Gastrocnemius medialis (tissue), 4 donors: ENCODE results near the gene NEK8. TPM values are rescaled to one million over a fixed set of nuclear protein-coding genes. Genes with fewer than 3 reads are reported as not detected.

Experiments used
- ATAC-seq, 2 donors: fragments of 150-250 bp; one replicate each; pipeline ENCODE4 v1.9.1; 2016
- DNase-seq, 2 donors: peaks; one replicate each; pipeline ENCODE4 v3.0.0-alpha.2; 2019
- H3K27ac ChIP-seq, 4 donors: fragments of 200-600 bp; sonication (generic); 1 replicate in 1 of 4; 2 replicates in 3 of 4; pipeline ENCODE4 v1.5.1; 2016 to 2018; ENCODE audit warnings: mild to moderate bottlenecking in 2 of 4, moderate library complexity in 1 of 4
- H3K27me3 ChIP-seq, 3 donors: fragments of 200-600 bp; sonication (generic) in 2 of 3; 1 replicate in 1 of 3; 2 replicates in 2 of 3; pipeline versions ENCODE4 v1.5.1 to v1.6.0; 2016 to 2019; ENCODE audit warnings: mild to moderate bottlenecking in 1 of 3, moderate library complexity in 1 of 3
- H3K36me3 ChIP-seq, 2 donors: fragments of 200-600 bp; sonication (generic) in 1 of 2; one replicate each; pipeline ENCODE4 v1.5.1; 2017 to 2018
- H3K4me1 ChIP-seq, 2 donors: fragments of 200-600 bp; sonication (generic) in 1 of 2; one replicate each; pipeline ENCODE4 v1.5.1; 2016 to 2017; ENCODE audit warnings: mild to moderate bottlenecking in 2 of 2
- H3K4me3 ChIP-seq, 4 donors: fragments of 200-600 bp; sonication (generic) in 3 of 4; 1 replicate in 1 of 4; 2 replicates in 3 of 4; pipeline ENCODE4 v1.5.1; 2016 to 2019; ENCODE audit warnings: mild to moderate bottlenecking in 2 of 4
- H3K9me3 ChIP-seq, 3 donors: fragments of 200-600 bp; sonication (generic) in 2 of 3; 1 replicate in 1 of 3; 2 replicates in 2 of 3; pipeline ENCODE4 v1.5.1; 2016 to 2019
- POLR2A ChIP-seq, 2 donors: fragments of 450-650 bp; IDR thresholded peaks; one replicate each; pipeline ENCODE4 v1.6.1; 2017; ENCODE audit warnings: antibody characterized with exemption in 2 of 2, mild to moderate bottlenecking in 2 of 2, moderate library complexity in 2 of 2
- in situ Hi-C, 4 donors: fragments of 200-750 bp; cut with MboI; loops; one replicate each; pipeline versions ENCODE4 v1.15.0 to v1.8.0; 2017; ENCODE audit warnings: low sequenced_read_pairs in 4 of 4
- intact Hi-C: fragments of 100-400 bp; cut with DNase I; formaldehyde crosslinking; loops from one replicate; pipeline ENCODE4 v1.15.1; 2023; ENCODE audit warnings: low total_unique reads
- total RNA-seq, 4 donors: library from RNA; depleted of rRNA; stranded (reverse); fragments of >200 nt; gene quantifications; one replicate each; pipeline versions ENCODE4 v1.1.0 to v1.2.3, GENCODE V29; 2016
- TF ChIP-seq, protein P1 (sequence below), 5 experiments: fragments of 450-650 bp in 3 of 5; fragments of 200-600 bp in 2 of 5; sonication (generic) in 2 of 5; IDR thresholded peaks in 4 of 5; conservative IDR thresholded peaks in 1 of 5; 1 replicate in 4 of 5; 2 replicates in 1 of 5; pipeline ENCODE4 v1.5.1; 2016 to 2019; ENCODE audit warnings: antibody characterized with exemption in 5 of 5, mild to moderate bottlenecking in 3 of 5, moderate library complexity in 3 of 5

NEK8 gene
- total RNA-seq, 4 donors from 2014 or later: 1.3 to 8.1 (median 1.9) TPM

DNA sequence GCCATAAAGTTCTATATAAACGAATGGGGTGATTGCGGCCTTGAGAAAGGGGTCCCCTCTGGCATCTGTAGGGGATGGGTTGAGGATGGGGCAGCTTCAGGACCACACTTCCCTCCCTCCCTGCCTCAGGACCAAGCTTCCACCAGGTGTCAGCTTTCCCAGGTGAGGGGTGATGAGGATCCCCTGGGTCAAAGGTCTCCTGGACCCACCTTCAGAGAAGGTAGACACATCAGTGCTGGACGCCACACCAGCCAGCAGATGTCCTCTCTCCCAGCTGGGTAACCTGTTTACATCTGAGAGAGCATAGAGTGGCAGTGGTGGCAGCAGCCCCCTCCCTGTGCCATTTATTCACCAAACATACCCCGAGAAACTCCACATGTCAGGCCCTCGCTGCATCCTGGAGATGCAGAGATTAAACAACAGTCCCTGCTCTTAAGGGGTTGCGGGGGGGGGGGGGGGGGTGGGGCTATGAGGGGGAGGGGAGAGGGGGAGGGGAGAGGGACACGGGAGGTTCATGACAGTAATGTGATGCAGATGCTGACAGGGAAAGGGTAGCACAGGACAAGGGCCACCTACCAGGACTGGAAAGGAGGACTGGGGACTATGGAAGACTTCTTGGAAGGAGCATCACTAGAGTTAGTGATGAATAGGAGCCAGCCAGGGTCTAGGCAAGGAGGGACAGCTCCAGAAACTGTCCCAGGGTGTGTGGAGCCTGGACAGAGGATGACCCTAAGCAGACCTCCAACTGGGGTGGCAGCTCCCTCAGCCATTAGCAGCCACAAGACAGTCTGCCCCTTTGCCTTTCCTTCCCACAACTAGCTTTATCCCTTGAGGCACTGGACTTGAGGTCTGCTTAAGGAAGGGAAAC, 21.9 kb upstream of the NEK8 start:
- intact Hi-C loops (no loop called here), in situ Hi-C loops (no loop called here)
- no peak for TF ChIP-seq POLR2A (IDR thresholded peaks at IDR 0.05)
- TF ChIP-seq, protein P1, sequence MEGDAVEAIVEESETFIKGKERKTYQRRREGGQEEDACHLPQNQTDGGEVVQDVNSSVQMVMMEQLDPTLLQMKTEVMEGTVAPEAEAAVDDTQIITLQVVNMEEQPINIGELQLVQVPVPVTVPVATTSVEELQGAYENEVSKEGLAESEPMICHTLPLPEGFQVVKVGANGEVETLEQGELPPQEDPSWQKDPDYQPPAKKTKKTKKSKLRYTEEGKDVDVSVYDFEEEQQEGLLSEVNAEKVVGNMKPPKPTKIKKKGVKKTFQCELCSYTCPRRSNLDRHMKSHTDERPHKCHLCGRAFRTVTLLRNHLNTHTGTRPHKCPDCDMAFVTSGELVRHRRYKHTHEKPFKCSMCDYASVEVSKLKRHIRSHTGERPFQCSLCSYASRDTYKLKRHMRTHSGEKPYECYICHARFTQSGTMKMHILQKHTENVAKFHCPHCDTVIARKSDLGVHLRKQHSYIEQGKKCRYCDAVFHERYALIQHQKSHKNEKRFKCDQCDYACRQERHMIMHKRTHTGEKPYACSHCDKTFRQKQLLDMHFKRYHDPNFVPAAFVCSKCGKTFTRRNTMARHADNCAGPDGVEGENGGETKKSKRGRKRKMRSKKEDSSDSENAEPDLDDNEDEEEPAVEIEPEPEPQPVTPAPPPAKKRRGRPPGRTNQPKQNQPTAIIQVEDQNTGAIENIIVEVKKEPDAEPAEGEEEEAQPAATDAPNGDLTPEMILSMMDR (IDR thresholded peaks at IDR 0.05 in 4 of 5, conservative IDR thresholded peaks at IDR 0.05 in 1 of 5): no peak
- Histone ChIP-seq H3K4me1 (peaks cover 0 to 3% of the 10 kb centered on the region in 2 donors), H3K27ac (no peak overlapping the region), H3K4me3 (no peak overlapping the region), H3K9me3 (no peaks in the 10 kb centered on the region), H3K36me3 (peaks cover 0 to 32% of the 10 kb centered on the region in 2 donors), H3K27me3 (no peaks in the 10 kb centered on the region)
- no peak for DNase-seq
- no peak for ATAC-seq

DNA sequence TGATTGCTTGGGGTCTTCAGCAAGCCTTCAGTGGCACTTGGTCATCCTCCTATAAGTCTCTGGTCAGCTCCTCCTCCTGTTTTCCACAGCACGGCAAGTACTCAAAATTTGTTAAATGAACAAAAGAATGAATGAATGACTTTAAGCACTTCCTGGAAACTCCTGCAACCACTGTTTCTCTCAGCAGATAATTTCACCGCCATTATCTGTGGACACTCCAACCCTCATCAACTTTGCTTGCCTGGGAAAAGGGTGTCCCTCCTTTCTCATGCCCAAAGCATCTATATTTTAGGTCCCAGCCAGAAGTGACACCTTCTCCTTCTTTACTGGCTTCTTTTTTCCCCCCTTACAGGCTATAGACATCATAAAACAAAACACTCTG, 21.3 kb upstream of the NEK8 start:
- in situ Hi-C loops (no loop called here), intact Hi-C loops (no loop called here)
- no peaks in the 10 kb centered on the region for H3K27me3 ChIP-seq
- DNase-seq (no peak), ATAC-seq (no peak)
- H3K4me1 ChIP-seq: peaks cover 2 to 6% of the 10 kb centered on the region in 2 donors
- H3K9me3 ChIP-seq: no peaks in the 10 kb centered on the region
- no peak overlapping the region for H3K27ac ChIP-seq
- TF ChIP-seq POLR2A (IDR thresholded peaks at IDR 0.05): no peak
- TF ChIP-seq, protein P1 (IDR thresholded peaks at IDR 0.05 in 4 of 5, conservative IDR thresholded peaks at IDR 0.05 in 1 of 5): no peak
- no peak overlapping the region for H3K4me3 ChIP-seq
- H3K36me3 ChIP-seq: peaks cover 0 to 26% of the 10 kb centered on the region in 2 donors

DNA sequence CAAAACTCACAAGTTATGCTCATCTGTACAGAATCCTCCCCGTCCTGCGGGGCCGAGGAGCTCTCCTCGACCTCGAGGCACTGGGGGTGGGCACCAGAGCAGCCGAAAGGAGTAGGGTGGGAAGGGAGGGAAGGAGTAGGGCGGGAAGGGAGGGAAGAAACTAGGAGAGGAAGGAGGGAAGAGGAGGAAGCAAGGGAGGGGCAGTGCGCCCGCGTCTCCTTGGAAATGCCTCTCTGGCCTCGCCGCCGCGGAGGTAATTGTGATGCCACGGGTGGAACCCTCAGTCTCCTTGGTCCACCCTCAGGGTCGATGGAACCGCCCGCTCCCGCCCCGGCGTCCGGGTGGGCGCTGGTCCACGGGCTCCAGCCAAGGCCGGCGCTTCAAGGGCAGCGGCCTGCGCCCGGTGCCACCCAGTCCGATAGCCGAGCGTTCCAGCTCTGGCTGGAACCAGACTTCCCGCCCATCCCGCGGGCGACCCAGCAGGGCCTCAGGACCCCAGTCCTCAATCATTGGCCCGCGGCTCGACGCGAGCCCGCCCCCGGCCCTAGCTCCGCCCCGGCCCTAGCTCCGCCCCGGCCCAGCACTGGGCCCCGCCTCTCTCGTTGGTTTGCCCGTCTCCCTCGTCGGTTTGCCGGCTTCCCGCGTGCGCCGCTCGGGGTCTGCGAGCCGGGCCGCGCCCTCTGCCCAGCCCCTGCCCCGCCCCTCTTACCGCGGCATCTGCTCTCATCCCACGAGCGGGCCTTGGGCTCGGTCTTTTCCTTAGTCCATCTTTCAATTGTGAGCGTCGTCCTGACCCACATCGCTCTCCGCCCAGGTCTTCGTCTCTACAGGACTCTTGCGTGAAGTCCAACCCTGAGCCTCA, 17.5 kb upstream of the NEK8 start:
- in situ Hi-C loops (no loop called here), intact Hi-C loops (no loop called here)
- H3K4me3 ChIP-seq: peak overlapping the region; percentile 67 to 89 (median 81)
- peaks cover 0 to 2% (median 0%) of the 10 kb centered on the region in 3 donors for H3K27me3 ChIP-seq
- DNase-seq (peak; percentile 65 to 76), ATAC-seq (peak; percentile 87 to 88)
- peak overlapping the region; percentile 77 to 84 (median 80) for H3K27ac ChIP-seq
- no peaks in the 10 kb centered on the region for H3K9me3 ChIP-seq
- peaks cover 4 to 6% of the 10 kb centered on the region in 2 donors for H3K4me1 ChIP-seq
- no peaks in the 10 kb centered on the region for H3K36me3 ChIP-seq
- TF ChIP-seq, protein P1 (IDR thresholded peaks at IDR 0.05 in 4 of 5, conservative IDR thresholded peaks at IDR 0.05 in 1 of 5): no peak
- peak; percentile 43 to 55 for TF ChIP-seq POLR2A (IDR thresholded peaks at IDR 0.05)

DNA sequence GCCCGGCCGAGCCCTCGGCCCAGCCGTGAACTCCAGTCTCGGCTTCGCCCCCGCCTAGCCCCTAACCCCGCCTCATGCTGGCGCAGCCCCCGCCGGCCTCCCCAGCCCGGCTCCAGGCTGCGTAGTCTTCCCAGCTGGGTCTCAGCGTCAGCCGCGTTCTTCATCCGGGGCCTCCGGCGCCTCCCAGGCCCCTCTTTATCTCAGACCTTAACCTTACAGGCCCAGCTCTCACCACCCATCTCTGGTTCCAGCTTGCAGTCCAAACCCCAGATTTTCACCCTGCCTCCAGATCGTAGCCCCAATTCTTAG, 16.9 kb upstream of the NEK8 start, which contains the start of gene PROCA1:
Gene PROCA1, minus strand, starts transcription at position 166 of the 309 bp plus-strand sequence. CDS start 228 bp downstream, outside the sequence.
- Histone ChIP-seq H3K36me3 (no peaks in the 10 kb centered on the region), H3K4me3 (peak within 1 kb of the TSS; percentile 67 to 89 (median 81)), H3K4me1 (peaks cover 4 to 6% of the 10 kb centered on the region in 2 donors), H3K27ac (peak within 1 kb of the TSS; percentile 77 to 84 (median 80)), H3K27me3 (peaks cover 0 to 7% (median 3%) of the 10 kb centered on the region in 3 donors), H3K9me3 (no peaks in the 10 kb centered on the region)
- no peak for DNase-seq
- intact Hi-C loops: no loop called here
- peak; percentile 19 to 34 for ATAC-seq
- in situ Hi-C loops: no loop called here
- TF ChIP-seq, protein P1 (IDR thresholded peaks at IDR 0.05 in 4 of 5, conservative IDR thresholded peaks at IDR 0.05 in 1 of 5): no peak
- TF ChIP-seq POLR2A (IDR thresholded peaks at IDR 0.05): no peak
